ENCODE measurements around the gene RBM44.
"Not testable (repeated sequence)": the region's sequence is repeated elsewhere in the genome, so short reads cannot be mapped to it uniquely, and the experiment has no call there.

Gene RBM44

DNA sequence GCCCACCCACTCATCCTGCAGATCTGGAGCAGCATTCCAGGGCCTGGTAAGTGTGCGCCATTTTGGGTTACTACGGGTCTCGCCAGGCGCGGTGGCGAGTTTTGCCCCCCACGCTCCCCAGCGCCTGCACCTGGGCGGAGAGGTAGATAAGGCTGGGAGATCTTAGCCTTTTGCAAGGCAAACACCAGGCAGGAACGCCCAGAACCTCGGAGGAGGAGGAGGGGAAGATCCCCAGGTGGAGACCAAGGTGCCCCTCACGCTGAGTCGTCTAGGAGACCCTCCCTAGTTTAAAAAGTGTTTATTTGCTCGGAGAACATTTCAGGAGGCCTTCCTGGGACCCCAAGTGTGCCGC lies 60.5 kb downstream of the RBM44 start:
- no peak for DNase-seq

DNA sequence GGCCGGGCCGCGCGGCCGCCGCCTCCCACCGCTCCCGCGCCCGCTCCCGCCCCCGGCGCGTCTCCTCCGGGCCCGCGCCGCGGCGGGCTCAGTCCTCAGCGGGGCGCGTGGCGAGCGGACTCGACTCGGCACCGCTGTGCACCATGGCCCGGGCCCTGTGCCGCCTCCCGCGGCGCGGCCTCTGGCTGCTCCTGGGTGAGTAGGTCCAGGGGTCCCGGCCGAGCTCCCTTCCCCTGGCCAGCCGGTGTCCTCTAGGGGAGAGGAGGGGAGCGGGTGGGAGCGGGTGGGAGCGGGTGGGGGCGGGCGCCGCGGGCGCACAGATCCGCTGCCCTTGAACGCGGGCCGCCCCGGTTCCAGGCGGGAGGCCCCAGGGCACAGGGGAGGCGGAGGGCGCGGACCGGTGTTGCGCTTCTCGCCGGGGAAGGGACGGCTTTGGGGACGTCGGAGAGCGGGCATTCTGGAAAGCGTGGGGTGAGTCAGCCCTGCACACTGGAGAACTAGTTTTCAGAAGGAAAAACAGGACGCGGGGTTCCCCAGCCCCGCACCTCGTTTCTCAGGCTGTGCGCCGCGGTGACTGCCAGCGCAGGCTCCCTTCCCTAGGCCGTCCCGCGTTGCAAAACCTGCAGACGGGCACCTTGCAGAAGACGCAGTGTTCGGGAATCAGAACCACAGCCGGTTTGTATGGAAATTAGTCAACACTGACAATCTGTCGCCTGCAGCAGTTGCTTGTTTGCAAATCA lies 61.1 kb downstream of the RBM44 start, which contains the start of gene RAMP1:
RAMP1 (plus strand) TSS at position 91 of the 740 bp plus-strand sequence; CDS start at position 144, 53 bp downstream.
- no peak for DNase-seq

DNA sequence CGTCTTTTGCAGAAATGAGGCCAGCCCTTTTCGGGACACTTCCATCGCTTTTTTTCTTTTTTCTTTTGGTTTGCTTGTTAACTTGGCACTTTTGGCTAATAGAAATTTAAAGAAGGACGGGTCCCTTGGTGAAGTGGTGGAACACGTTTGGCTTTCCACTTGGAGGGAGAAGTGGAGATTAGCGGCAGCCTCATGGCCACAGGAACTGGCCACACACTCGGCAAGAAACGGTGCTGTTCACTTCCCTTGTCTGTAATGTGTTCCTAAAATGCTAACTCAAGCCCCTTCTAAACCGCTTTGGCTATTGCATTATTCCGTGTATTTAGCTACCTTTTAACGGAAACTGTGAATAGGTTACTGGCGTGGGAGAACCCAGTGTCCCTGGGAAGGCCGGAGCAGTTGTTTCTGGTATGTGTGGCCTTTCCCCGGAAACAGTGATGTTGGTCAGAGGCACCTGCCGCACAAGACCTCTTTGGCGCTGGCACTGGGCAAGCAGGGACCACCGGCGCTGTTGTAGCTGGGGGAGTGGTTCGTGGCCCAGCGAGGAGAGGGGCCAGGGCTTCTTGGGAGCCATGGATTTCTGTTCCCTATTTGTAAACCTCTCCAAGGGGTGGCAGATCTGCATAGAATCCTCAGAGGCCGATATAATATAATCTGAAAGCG lies 61.8 kb downstream of the RBM44 start:
- DNase-seq = no peak

DNA sequence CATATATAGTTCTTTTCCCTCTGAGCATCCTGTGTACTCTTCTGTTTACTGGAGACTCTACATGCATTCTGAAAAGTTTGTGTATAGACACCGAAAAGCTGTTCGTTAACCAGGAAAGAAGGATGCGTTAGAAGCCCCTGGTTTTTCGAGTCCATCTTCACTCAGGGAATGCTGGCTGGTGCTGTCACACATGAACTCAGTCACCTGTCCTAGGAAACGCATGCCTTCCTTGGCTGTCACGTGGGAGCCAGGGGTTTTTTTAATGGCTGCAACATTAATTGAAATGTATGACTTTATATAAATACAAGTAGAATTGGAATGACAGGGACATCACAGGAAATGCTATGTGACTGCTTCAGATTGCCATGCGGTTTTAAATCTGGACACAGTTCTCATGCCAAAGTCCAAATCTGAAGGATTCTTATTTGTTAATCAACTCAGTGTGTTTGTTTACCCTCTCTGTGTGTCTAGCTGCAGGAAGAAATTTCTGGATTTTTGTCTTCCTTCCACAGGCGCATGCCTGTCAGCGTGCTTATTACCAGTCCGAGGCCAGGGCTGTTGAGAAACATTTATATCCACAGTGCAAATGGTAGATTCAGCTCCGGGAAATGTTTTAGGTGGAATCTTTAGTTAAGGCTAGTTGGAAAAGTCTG lies 63.4 kb downstream of the RBM44 start:
- no peak for DNase-seq

DNA sequence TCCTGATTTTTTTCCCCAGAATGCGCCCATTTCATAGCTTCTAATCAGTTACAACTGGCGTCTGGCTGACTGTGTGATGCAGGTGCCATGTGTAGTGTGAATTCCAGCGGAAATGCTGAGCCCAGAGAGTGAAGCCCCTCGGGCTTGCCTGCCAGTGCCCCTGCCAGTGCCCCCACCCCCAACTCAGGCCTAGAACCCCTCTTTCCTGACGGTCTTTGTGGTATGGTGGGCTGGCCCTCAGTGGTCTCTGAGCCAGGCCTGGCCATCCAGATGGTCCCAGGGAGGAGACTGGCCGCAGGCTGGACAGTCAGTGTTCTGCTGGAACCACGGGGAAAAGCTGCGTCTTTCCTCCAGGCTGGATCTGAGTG lies 63.9 kb downstream of the RBM44 start:
- DNase-seq = no peak

DNA sequence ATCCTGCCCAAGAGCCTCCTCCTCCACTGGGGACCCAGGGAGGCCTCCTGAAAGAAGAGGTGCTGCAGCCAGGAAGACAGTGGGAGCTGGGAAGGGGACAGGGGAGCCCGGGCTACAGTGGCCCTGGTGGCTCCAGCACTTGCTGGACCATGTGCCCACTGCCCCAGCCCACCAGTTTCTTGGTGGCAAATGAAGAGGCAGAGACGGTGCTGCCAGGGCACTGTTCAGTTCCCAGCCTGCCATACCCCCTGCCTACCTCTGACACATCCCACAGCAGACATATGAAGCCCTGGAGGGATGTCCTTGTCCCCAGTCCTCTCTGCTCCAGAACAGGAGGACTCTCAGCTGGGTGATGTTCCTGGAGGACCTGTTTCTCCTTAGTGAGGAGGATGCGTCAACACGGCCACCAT lies 64.5 kb downstream of the RBM44 start:
- no peak for DNase-seq

DNA sequence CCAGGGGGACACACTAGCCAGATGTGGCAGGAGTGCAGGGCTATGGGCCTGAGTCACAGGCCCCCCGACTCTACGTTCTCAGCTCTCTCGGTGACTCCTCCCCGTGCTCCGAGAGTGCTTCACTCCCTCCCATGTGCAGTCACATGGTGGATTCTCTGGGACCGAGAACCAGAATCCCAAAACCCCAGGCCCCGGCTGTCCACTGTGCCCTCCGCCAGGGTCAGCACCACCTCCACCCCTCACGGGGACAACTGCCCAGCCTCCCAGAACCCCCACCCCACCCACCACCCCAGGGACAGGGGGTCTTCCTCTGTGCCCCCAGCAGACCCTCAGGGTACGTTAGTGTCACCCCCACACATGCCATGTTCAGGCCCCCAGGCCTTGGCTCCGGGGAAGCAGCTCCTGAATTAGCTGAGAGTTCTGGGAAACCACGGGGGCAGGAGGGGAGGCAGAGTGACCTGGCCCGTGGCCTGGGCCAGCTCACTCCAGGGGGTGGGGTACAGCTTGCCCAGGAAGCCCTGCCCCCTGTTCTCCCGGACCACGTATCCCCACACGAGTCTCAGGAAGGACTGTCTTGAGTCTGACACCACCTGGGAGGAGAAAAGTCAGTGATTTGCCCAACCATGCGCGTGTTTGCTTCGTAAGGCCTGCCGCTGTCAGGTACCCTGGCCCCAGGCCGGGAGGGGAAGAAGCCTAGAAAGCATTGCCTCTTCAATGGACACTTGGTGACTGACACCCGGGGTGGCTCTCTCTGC lies 65.3 kb downstream of the RBM44 start:
- no peak for DNase-seq

DNA sequence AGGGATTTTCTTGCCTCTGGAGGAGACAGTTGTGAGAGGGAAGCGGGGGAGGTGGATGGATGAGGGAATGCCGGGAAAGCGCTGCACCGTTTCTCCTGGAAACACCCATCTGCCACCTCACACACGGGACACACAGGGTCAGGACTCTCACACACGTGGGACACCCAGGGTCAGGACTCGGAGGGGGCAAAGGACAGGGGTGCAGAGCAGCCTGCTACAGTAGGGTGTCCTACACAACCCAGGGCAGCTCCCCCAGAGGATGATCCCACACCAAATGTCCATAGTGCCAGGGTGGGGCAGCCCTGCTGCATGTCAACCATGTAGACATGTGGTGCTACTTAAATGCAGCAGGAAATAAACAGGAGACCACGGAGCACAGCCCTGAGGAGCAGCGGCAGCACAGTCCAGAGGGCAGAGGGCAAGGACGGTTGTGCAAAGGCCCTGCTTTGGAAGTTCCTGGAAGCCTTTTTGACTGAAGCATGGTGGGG lies 65.9 kb downstream of the RBM44 start:
- DNase-seq = no peak

DNA sequence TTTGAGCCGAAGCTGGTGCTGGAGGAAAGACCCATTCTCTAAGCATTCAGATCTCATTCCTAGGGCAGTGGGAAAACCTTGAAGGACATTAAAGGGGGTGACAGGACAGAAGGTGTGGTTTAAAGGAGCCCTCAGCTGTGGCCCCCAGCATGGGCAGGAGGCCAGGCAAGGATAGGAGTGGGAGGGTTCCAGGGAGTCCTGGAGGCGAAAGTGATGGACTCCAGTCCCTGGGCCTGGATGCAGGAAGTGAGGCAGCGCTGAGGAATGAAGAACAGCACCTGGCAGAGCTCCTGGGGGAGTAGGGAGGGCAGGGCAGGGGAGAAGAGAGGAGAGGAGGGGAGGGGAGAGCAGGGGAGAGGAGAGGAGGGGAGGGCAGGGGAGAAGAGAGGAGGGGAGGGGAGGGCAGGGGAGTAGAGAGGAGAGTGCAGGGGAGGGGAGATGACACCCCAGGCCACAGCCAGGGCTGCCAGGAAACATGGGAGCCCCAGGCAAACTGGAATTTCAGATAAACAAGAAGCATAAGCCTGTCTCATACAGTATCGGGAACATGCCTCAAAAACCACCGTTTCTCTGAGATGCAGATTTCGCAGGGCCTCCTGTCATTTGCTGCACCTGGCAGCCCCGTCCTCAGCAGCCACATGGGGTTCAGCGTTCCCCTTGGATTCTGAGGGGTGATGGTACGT lies 66.5 kb downstream of the RBM44 start:
- no peak for DNase-seq

DNA sequence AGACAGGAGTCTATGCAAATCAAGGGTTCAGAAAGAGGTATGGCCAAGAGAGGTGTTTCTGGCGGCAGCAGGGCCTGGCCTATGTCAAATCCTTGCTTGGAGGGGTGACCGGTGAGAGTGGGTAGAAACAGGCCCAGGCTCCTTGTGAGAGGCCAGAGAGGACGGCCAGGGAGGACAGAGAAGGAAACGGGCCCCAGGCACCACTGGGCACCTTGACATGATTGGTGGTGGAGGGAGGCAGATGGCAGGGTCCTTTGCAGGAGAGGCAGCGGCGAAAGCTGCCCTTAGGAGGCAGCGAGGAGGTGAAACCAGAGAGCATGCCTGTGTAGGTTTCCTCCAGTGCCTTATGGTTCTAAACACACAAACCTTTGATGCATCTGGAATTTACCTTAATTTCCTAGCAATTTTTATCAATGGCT lies 67.1 kb downstream of the RBM44 start:
- no peak for DNase-seq

DNA sequence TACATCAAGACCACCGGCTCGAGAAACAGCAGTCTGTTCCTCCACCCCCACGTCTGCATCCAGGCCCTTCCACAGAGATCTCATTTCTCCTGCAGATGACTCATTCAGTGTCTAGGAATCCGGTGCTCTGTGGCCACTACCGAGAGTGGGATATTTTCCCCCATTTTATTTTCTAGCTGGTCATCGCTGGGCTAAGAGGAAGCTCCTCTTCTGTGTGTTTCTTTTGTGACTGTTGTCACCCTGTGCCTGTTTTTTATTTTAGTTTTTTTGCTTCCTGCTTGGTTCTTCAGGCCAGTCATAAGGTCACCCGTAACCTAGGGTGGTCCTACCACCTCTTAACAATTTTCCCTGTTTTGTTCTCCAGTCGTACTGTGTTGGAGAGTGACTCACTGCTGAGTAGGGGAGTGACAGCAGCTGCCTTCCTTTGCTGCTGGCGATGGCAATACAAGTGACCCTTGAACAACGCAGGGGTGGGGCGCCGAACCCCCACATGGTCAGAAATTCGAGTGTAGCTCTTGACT lies 67.6 kb downstream of the RBM44 start:
- DNase-seq = no peak

DNA sequence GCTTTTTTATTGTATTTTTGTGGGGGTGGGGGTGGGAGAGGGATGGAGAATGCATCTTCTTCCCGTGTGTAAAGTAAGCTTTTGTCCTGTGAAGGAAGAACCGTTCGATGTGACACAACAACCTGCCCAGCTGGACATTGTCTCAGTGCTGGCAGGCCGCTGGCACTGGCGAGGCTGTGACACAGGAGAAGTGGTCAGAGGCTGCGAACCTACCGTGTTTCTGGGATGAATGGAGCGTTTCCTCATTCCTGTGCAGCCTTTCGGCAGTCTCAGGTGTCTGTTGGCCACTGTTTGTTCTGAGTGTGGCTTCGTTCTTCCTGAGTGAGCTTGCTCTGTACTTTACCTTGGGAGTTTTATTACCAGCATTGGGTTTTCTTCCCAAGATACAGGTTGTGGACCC lies 68.9 kb downstream of the RBM44 start:
- no peak for DNase-seq

DNA sequence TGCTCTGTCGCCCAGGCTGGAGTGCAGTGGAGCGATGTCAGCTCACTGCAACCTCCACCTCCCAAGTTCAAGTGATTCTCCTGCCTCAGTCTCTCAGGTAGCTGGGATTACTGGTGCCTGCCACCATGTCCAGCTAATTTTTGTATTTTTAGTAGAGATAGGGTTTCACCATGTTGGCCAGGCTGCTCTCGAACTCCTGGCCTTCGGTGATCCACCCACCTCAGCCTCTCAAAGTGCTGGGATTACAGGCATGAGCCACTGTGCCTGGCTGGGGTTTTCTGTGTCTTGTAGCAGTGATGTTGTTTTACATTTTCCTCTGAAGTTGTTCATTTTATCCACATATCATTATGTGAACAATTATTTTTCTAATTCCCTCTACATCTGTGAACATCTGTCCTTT lies 69.5 kb downstream of the RBM44 start:
- DNase-seq = not testable (repeated sequence)

DNA sequence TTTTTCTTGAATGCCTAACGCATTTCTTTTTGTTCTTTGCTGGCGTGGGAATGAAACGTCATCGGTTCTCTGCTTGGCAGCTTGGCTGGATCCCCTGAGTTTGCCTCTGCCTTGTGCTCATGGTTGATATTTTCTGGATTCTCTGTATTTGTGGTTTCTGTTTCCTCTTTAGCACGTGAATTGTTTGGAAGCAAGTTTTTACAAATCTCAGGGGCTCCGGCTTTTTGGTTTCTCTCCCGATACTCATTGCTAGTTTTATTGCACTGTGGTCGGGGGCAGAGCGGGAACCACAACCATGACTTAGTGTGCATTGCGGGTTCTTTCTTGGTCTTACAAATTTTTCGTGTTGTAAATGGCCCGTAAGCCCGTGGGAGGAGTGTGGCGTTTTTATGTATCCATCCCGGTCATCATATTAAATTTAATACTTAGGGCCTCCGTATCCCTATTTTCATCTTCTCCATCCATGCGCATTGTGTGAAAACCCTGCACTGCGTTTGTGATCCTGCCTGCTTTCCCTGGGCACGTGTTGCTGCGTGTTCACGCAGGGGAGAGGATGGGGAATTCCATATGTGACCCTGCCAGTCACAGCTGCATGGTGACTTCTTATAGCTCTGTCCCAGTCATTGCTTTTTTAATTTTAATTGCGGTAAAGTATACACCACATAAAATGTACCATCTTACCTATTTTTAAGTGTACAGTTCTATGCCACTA lies 70.2 kb downstream of the RBM44 start:
- no peak for DNase-seq

DNA sequence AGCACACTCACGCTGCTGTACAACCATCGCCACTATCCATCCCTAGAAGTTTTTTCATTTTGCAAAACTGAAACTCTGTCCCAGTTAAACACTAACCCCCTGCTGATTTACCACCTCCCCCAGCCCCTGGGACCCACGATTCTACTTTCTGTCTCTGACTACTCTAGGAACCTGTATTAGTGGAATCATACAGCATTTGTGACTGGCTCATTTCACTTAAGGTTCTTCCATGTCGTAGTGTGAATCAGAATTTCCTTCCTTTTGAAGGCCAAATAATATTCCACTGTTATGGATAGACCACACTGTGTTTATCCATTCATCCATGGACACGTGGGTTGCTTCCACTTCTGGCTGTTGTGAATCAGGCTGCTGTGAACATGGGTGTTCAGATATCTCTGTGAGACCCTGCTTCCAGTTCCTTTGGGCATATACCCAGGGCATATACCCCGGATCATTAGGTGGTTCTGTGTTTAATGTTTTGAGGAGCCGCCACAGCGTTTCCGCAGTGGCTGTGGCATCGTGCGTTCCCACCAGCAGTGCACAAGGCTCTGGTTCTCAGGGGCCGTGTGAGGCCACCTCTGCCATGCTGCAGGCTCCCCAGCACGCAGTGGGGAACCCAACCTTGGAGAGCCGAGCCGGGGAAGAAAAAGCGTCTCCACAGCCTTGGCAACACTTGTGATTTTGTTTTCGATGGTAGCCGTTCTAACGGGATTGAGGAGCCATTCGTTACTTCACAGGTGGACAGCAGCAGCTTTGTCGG lies 70.9 kb downstream of the RBM44 start:
- DNase-seq = no peak

DNA sequence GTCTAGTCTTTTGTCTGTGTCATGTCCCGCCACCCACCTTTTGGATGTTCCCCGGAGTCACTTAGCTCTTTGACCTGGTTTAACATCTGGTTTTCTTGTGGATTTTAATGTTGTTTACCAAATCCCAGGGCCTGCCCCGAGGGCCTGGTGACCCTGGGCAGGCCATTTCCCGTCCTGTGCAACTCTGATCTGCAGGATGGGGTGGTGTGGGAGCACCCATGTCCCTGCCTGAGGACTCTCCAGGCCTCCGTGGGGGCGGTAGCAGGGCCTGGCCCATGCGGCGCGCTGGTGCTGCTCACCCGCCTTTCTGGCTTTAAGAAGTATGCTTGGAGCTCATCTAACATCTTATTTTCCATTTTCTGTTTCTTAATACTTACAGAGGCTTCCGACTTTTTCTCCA lies 71.5 kb downstream of the RBM44 start:
- DNase-seq = no peak

DNA sequence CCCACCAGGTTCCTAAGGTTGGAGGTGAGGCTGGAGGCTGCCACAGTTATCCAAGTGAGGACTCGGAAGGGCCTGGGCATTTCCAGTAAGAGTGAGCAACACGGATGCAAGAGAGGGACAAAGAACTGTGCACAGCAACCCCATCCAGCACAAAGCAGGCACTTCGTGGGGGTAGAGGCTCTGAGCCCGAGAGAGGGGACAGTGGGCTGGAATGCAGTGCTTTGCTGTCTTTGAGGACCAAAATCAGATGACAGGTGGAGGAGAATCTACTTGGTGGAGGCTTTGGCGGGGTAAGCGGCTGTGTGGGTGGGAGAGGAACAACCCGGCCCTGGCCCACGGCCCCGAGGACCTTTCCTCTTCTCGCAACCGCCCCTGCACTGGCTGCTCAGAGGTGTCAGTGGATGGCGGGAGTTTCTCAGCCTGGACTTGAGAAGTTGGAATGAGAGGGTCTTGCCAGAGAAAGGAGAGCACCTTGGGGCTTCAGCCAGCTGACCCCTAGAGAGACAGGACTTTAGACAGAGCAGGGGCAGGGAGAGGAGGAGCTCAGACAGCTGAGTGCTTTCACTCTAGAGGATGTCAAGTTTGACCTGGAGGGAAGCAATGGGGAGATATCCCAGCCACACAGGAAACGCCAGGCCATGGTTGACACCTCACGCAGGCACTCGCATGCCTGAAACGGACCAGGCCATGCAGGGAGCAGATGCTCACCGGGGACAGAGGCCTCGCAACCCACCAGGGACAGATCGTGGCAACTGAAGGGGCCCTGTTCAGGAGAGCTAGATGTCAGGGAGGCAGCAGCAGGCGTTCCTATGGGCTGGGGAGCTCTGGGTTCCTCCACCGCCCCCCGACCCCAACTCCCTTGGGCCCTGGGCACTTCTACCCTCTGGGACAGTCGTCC lies 72.4 kb downstream of the RBM44 start:
- DNase-seq = no peak

DNA sequence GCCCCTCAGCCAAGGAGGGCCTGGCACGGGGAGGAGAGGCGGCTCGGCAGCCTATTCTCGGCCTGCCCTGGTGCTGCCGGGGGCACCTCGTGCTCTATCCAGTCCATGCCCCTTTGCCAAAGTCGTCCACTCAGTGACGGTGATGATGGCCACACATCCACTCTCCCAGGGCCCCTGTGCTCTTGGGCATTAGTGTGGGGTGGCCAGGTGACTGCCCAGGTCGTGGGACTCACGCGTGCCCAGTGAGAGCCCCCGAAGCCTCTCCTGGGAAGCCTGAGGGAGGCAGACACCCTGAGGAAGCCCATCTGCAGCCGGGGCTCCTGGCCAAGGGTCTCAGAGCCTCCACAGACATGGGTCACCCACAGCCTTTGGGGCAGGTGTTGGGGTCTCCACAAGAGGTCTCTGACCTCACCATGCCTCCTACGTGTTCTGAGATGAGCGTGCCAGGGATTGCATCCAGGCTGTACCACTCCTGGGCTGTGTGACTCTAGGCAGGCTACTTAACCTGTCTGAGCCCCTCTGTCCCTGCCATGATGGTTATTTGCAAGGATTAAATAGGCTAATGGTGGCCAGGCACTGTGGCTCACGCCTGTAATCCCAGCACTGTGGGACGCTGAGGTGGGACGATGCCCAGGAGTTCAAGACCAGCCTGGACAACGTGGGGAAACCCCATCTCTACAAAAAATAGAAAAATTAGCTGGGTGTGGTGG lies 73.8 kb downstream of the RBM44 start:
- no peak for DNase-seq

DNA sequence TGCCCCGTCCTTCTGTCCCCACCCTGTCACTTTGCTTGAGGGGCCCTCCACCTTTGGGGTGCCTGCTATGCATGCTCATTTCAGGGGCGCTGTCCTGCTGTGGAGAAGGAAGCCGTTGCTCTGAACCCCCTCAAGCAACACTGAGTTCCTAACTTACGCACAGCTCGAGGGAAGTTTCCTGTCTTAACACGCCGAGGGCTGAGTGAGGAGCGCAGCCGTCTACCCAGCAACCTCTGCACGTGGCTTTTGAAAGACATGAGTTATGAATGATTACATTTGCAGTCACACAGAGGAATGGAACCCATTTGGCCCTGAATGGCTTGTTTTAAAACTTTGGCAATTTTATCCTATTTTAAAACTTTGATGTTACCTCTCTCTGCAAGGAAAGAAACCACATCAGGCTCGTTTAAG lies 74.8 kb downstream of the RBM44 start:
- no peak for DNase-seq

Data from activated naive CD4-positive, alpha-beta T cell treated with Interleukin-2 at 50 U/mL for 16 hours (primary cell).